Keratinocyte (primary cell): ENCODE data around the gene MPZL1. TPM values are rescaled to one million over a fixed set of nuclear protein-coding genes. Genes with fewer than 3 reads are reported as not detected.

Experiments
- DNase-seq: peaks from one replicate; pipeline ENCODE4 v3.0.0-alpha.2; 2011; ENCODE audit warnings: low read depth, missing footprints, low spot score
- FAIRE-seq: peaks from 2 replicates; lab custom pipeline; 2011; peaks lifted over from hg19 to GRCh38; lab: Jason Lieb, UNC
- H2AFZ ChIP-seq: 2 replicates; pipeline ENCODE4 v1.6.0; 2012; ENCODE audit warnings: low read length, control low read depth, inconsistent platforms; ENCODE audit not compliant: control insufficient read depth
- H3K27ac ChIP-seq: 2 replicates; pipeline ENCODE4 v1.5.1; 2011; ENCODE audit warnings: low read length; ENCODE audit not compliant: control insufficient read depth, insufficient read depth
- H3K27me3 ChIP-seq: 3 replicates; pipeline ENCODE4 v1.6.0; 2011; ENCODE audit warnings: low read length; ENCODE audit not compliant: control insufficient read depth, insufficient read depth; ENCODE audit errors: extremely low read depth
- H3K36me3 ChIP-seq, 2 experiments: 2 replicates in 1 of 2; 3 replicates in 1 of 2; pipeline ENCODE4 v1.5.1; 2011; ENCODE audit warnings: low read length in 2 of 2, mild to moderate bottlenecking in 1 of 2; ENCODE audit not compliant: control insufficient read depth in 2 of 2, insufficient read depth in 2 of 2; ENCODE audit errors: extremely low read depth in 1 of 2
- H3K4me1 ChIP-seq: 3 replicates; pipeline ENCODE4 v1.5.1; 2011; ENCODE audit warnings: low read length; ENCODE audit not compliant: control insufficient read depth, insufficient read depth; ENCODE audit errors: extremely low read depth
- H3K4me2 ChIP-seq: 3 replicates; pipeline ENCODE4 v1.6.0; 2011; ENCODE audit warnings: low read depth, low read length; ENCODE audit not compliant: control insufficient read depth, insufficient read depth; ENCODE audit errors: extremely low read depth
- H3K4me3 ChIP-seq, 3 experiments: fragments of 200-600 bp in 1 of 3; sonication (generic) in 1 of 3; 2 replicates in 2 of 3; 3 replicates in 1 of 3; pipeline ENCODE4 v1.5.1; 2011 to 2016; ENCODE audit warnings: low read length in 3 of 3, mild to moderate bottlenecking in 3 of 3, control low read depth in 2 of 3, inconsistent platforms in 1 of 3, low read depth in 1 of 3, mixed read lengths in 1 of 3, mixed run types in 1 of 3, moderate library complexity in 1 of 3; ENCODE audit not compliant: control insufficient read depth in 2 of 3, insufficient read depth in 2 of 3; ENCODE audit errors: extremely low read depth in 1 of 3
- H3K79me2 ChIP-seq: 2 replicates; pipeline ENCODE4 v1.6.0; 2012; ENCODE audit warnings: low read length; ENCODE audit not compliant: control insufficient read depth, insufficient read depth
- H3K9ac ChIP-seq: 3 replicates; pipeline ENCODE4 v1.6.0; 2011; ENCODE audit warnings: low read length; ENCODE audit not compliant: control insufficient read depth, insufficient read depth; ENCODE audit errors: extremely low read depth
- H3K9me1 ChIP-seq: 3 replicates; pipeline ENCODE4 v1.6.0; 2011; ENCODE audit warnings: low read length; ENCODE audit not compliant: control insufficient read depth, insufficient read depth; ENCODE audit errors: extremely low read depth
- H3K9me3 ChIP-seq: 2 replicates; pipeline ENCODE4 v1.5.1; 2012; ENCODE audit warnings: low read depth, low read length; ENCODE audit not compliant: control insufficient read depth
- H4K20me1 ChIP-seq: 3 replicates; pipeline ENCODE4 v1.6.0; 2011; ENCODE audit warnings: low read length; ENCODE audit not compliant: control insufficient read depth, insufficient read depth; ENCODE audit errors: extremely low read depth
- EZH2 ChIP-seq: IDR thresholded peaks from one replicate; pipeline ENCODE4 v1.6.1; 2012; ENCODE audit warnings: inconsistent platforms, mild to moderate bottlenecking, low read length, moderate library complexity
- dilution Hi-C: fragments of 300-500 bp; cut with MboI; formaldehyde crosslinking; loops from one replicate; pipeline ENCODE4 v1.7.0; 2020; ENCODE audit warnings: low sequenced_read_pairs; ENCODE audit not compliant: extremely low pct_ligation_motif_present
- polyA plus RNA-seq, 5 experiments: library from polyadenylated mRNA; depleted of rRNA in 3 of 5; stranded (reverse) in 3 of 5; stranded (forward) in 1 of 5; unstranded in 1 of 5; fragments of >200 nt; gene quantifications; 1 replicate in 1 of 5; 2 replicates in 3 of 5; 3 replicates in 1 of 5; pipeline versions ENCODE4 v1.2.1 to v1.2.3, GENCODE V29; 2011 to 2012; ENCODE audit warnings: missing spikeins in 2 of 5, low read depth in 1 of 5, low replicate concordance in 1 of 5
- TF ChIP-seq, protein P1 (sequence below), 3 experiments: IDR thresholded peaks in 1 of 3; conservative IDR thresholded peaks in 1 of 3; optimal IDR thresholded peaks in 1 of 3; 2 replicates in 2 of 3; 3 replicates in 1 of 3; pipeline versions ENCODE3 to v1.5.1; 2011; ENCODE audit warnings: low read length in 3 of 3, mild to moderate bottlenecking in 3 of 3, moderate library complexity in 2 of 3, control low read depth in 1 of 3, inconsistent platforms in 1 of 3; ENCODE audit not compliant: insufficient read depth in 2 of 3; ENCODE audit errors: extremely low read depth in 1 of 3

MPZL1 gene
- polyA plus RNA-seq, 1 donor (not counting 4 experiments of a cell fraction or from before 2014, with no cell fraction given): 195 TPM

DNA sequence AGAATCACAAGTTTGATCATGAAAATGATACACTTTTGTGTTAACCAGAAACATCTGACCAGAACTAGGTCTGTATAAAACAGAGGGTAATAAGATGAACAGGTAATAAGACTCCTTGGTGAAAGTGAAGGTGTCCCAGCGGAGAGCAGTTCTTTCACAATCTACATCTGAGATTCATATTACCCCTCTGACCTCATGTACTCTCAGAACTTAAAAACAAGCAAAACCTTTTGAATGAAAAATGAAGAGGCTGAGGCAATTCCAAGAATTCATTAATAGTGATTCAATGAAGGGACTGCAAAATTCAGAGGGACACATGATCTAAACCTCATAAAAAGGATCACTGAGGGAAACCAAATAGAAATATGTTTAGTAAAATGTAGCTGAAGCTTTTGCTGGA lies 10.9 kb upstream of the MPZL1 start:
- no peaks in the 10 kb centered on the region for H3K27me3 ChIP-seq
- H3K9ac ChIP-seq: no peak overlapping the region
- no peak overlapping the region for H3K4me3 ChIP-seq
- H3K79me2 ChIP-seq: no peaks in the 10 kb centered on the region
- no peaks in the 10 kb centered on the region for H4K20me1 ChIP-seq
- no peaks in the 10 kb centered on the region for H3K36me3 ChIP-seq
- no peak overlapping the region for H3K27ac ChIP-seq
- FAIRE-seq: no peak
- DNase-seq: no peak
- no peak overlapping the region for H3K4me2 ChIP-seq
- no peaks in the 10 kb centered on the region for H3K9me3 ChIP-seq
- no peak overlapping the region for H2AFZ ChIP-seq
- no peaks in the 10 kb centered on the region for H3K9me1 ChIP-seq
- H3K4me1 ChIP-seq: peaks cover 12% of the 10 kb centered on the region
- TF ChIP-seq EZH2: no peak
- TF ChIP-seq, protein P1, sequence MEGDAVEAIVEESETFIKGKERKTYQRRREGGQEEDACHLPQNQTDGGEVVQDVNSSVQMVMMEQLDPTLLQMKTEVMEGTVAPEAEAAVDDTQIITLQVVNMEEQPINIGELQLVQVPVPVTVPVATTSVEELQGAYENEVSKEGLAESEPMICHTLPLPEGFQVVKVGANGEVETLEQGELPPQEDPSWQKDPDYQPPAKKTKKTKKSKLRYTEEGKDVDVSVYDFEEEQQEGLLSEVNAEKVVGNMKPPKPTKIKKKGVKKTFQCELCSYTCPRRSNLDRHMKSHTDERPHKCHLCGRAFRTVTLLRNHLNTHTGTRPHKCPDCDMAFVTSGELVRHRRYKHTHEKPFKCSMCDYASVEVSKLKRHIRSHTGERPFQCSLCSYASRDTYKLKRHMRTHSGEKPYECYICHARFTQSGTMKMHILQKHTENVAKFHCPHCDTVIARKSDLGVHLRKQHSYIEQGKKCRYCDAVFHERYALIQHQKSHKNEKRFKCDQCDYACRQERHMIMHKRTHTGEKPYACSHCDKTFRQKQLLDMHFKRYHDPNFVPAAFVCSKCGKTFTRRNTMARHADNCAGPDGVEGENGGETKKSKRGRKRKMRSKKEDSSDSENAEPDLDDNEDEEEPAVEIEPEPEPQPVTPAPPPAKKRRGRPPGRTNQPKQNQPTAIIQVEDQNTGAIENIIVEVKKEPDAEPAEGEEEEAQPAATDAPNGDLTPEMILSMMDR (optimal IDR thresholded peaks at IDR 0.05 in 1 of 3, IDR thresholded peaks at IDR 0.05 in 1 of 3, conservative IDR thresholded peaks at IDR 0.05 in 1 of 3; ENCODE audit: extremely low read depth in 1 of 3, insufficient read depth in 2 of 3, low read length in 3 of 3): no peak
- dilution Hi-C loops: no loop called here

DNA sequence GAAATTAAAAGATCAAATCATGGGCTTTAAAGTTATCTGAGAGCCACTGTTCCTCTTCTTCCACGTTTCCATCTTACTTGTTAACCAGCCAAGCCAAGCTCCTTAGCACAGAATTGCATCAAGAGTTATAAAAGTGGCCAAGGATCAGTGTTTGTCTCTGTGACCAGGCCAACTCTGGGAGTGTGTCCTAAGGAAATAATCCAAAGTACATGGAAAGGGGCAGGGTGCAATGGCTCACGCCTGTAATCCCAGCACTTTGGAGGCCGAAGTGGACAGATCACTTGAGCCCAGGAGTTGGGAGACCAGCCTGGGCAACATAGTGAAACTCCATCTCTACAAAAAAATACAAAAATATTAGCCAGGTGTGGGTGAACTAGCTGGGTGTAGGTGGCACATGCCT lies 10.0 kb upstream of the MPZL1 start:
- no peak for FAIRE-seq
- H3K9me3 ChIP-seq: no peaks in the 10 kb centered on the region
- dilution Hi-C loops: no loop called here
- H3K4me1 ChIP-seq: peaks cover 12% of the 10 kb centered on the region
- no peak overlapping the region for H3K4me3 ChIP-seq
- no peaks in the 10 kb centered on the region for H3K9me1 ChIP-seq
- H4K20me1 ChIP-seq: no peaks in the 10 kb centered on the region
- H3K27me3 ChIP-seq: no peaks in the 10 kb centered on the region
- no peak for TF ChIP-seq EZH2
- TF ChIP-seq, protein P1 (optimal IDR thresholded peaks at IDR 0.05 in 1 of 3, IDR thresholded peaks at IDR 0.05 in 1 of 3, conservative IDR thresholded peaks at IDR 0.05 in 1 of 3; ENCODE audit: extremely low read depth in 1 of 3, insufficient read depth in 2 of 3, low read length in 3 of 3): no peak
- H3K9ac ChIP-seq: no peak overlapping the region
- H3K27ac ChIP-seq: no peak overlapping the region
- H3K4me2 ChIP-seq: no peak overlapping the region
- H2AFZ ChIP-seq: no peak overlapping the region
- DNase-seq: no peak
- H3K36me3 ChIP-seq: no peaks in the 10 kb centered on the region
- H3K79me2 ChIP-seq: no peaks in the 10 kb centered on the region
